Fibroblast of mammary gland (primary cell): ENCODE measurements around the gene IRF2BP1.

Experiments
- DNase-seq: peaks from one replicate; pipeline ENCODE4 v3.0.0-alpha.2; 2010; ENCODE audit warnings: low read depth
- H3K4me3 ChIP-seq: 2 replicates; pipeline ENCODE4 v1.5.1; 2011; ENCODE audit warnings: low read depth, mild to moderate bottlenecking, low read length, moderate library complexity; ENCODE audit not compliant: control insufficient read depth
- CTCF ChIP-seq: conservative IDR thresholded peaks from 2 replicates; pipeline ENCODE4 v1.5.1; 2011; ENCODE audit warnings: low read depth, low read length, inconsistent platforms; ENCODE audit not compliant: control insufficient read depth, insufficient read depth

Gene IRF2BP1

GRCh38 chr19:45881909-45882528 lies 3.9 kb downstream of the IRF2BP1 start:
- TF ChIP-seq CTCF = no peak
- no peak overlapping the region for H3K4me3 ChIP-seq
- DNase-seq = no peak

GRCh38 chr19:45881082-45881908 lies 4.6 kb downstream of the IRF2BP1 start:
- no peak for TF ChIP-seq CTCF
- no peak for DNase-seq
- H3K4me3 ChIP-seq = no peak overlapping the region

- no peak overlapping the region for H3K4me3 ChIP-seq
- TF ChIP-seq CTCF = no peak
Observed at GRCh38 chr19:45879971-45880370, 6.0 kb downstream of the IRF2BP1 start.

GRCh38 chr19:45879055-45879454 lies 6.9 kb downstream of the IRF2BP1 start:
- TF ChIP-seq CTCF = no peak
- DNase-seq = no peak
- H3K4me3 ChIP-seq = no peak overlapping the region

More at GRCh38 chr19:45879971-45880370, 6.0 kb downstream of the IRF2BP1 start:
- DNase-seq = no peak

- no peak for TF ChIP-seq CTCF
- H3K4me3 ChIP-seq = no peak overlapping the region
- no peak for DNase-seq
Observed at GRCh38 chr19:45878043-45878794, 7.7 kb downstream of the IRF2BP1 start.

GRCh38 chr19:45876411-45877197 lies 9.3 kb downstream of the IRF2BP1 start:
- H3K4me3 ChIP-seq = no peak overlapping the region

More at GRCh38 chr19:45876411-45877197, 9.3 kb downstream of the IRF2BP1 start:
- DNase-seq = no peak
- TF ChIP-seq CTCF = no peak
